ENCODE results near the gene USP14. TPM values are rescaled to one million over a fixed set of nuclear protein-coding genes. Genes with fewer than 3 reads are reported as not detected.

USP14 gene
- total RNA-seq, 1 experiment from 2014 or later: 56.1 TPM

DNA sequence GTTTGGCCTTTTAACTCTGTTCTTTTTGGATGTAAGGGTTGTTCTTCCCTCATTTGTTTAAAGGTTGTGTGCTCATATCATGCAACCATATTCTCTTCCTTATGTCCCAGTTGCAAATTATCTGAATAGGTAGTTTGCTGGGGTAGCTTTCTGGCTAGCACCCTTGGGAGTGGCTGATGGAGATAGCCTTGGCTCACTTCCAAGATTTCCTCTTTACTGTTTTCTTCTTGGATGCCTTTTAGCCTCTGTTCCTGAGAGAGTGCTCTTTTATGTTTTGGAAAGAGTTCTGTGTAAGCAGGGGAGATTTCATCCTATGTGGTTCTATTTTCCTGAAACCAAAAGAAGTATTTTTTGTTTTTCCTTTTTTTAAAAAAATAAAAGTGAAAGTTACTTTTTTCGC is 25.4 kb downstream of the USP14 start:
- RAD21 ChIA-PET (ENCODE audit: low non-redundant PET in 1 of 2, low total read pairs in 2 of 2, uncharacterized antibody in 2 of 2, unreplicated experiment in 2 of 2): no interaction called here
- POLR2A ChIA-PET: no interaction called here

GRCh38 chr18:189254-189653 is 30.9 kb downstream of the USP14 start:
- intact Hi-C loops (cut with micrococcal nuclease): no loop called here
- no TSS peak for BruUV-seq (replicated peaks)
- TF ChIP-seq CTCF (IDR thresholded peaks at IDR 0.05 in 2 of 3, conservative IDR thresholded peaks at IDR 0.05 in 1 of 3; ENCODE audit: borderline replicate concordance in 1 of 3, insufficient read depth in 1 of 3, low read depth in 2 of 3, low read length in 2 of 3) (no peak), SP1 (IDR thresholded peaks at IDR 0.05; ENCODE audit: low read depth) (no peak), ELF1 (IDR thresholded peaks at IDR 0.05; ENCODE audit: borderline replicate concordance, low read depth) (no peak), EZH2phosphoT487 (IDR thresholded peaks at IDR 0.05; ENCODE audit: borderline replicate concordance) (no peak), CBX3 (IDR thresholded peaks at IDR 0.05; ENCODE audit: low read depth) (no peak)
- TF ChIP-seq, protein P1, sequence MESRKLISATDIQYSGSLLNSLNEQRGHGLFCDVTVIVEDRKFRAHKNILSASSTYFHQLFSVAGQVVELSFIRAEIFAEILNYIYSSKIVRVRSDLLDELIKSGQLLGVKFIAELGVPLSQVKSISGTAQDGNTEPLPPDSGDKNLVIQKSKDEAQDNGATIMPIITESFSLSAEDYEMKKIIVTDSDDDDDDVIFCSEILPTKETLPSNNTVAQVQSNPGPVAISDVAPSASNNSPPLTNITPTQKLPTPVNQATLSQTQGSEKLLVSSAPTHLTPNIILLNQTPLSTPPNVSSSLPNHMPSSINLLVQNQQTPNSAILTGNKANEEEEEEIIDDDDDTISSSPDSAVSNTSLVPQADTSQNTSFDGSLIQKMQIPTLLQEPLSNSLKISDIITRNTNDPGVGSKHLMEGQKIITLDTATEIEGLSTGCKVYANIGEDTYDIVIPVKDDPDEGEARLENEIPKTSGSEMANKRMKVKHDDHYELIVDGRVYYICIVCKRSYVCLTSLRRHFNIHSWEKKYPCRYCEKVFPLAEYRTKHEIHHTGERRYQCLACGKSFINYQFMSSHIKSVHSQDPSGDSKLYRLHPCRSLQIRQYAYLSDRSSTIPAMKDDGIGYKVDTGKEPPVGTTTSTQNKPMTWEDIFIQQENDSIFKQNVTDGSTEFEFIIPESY (IDR thresholded peaks at IDR 0.05; ENCODE audit: extremely low read depth, insufficient replicate concordance, low read length): no peak

More for the DNA sequence above, 25.4 kb downstream of the USP14 start:
- Histone ChIP-seq H3K9ac (ENCODE audit: low read length) (no peak overlapping the region), H2AFZ (ENCODE audit: low read depth, low read length, poor library complexity, severe bottlenecking) (no peak overlapping the region), H3K27me3 (ENCODE audit: insufficient read depth, low read length) (no peaks in the 10 kb centered on the region), H3K4me3 (replicated peaks in 1 of 2; ENCODE audit: low read depth in 1 of 2, low read length in 2 of 2) (no peak overlapping the region), H3K4me1 (ENCODE audit: control insufficient read depth in 1 of 2, insufficient read depth in 2 of 2, low read length in 2 of 2) (no peaks in the 10 kb centered on the region), H3K79me2 (ENCODE audit: insufficient read depth, low read length) (peaks cover 73% of the 10 kb centered on the region), H3K9me3 (ENCODE audit: control insufficient read depth in 1 of 2, insufficient read depth in 1 of 2, low read depth in 1 of 2, low read length in 2 of 2) (no peaks in the 10 kb centered on the region), H4K20me1 (ENCODE audit: insufficient read depth) (no peaks in the 10 kb centered on the region), H3K9me2 (ENCODE audit: insufficient read depth) (no peaks in the 10 kb centered on the region), H3K27ac (ENCODE audit: low read depth, low read length) (no peak overlapping the region), H3K4me2 (ENCODE audit: low read length) (no peak overlapping the region), H3K36me3 (ENCODE audit: control insufficient read depth in 1 of 2, insufficient read depth in 2 of 2, low read length in 2 of 2) (peaks cover 0 to 3% of the 10 kb centered on the region in 2 experiments; a peak in 3 of 4 replicates)
- intact Hi-C loops (cut with micrococcal nuclease): no loop called here
- no peak for DNase-seq (ENCODE audit: low read depth, low spot score)
- CTCF ChIA-PET: no interaction called here
- ATAC-seq: no peak
- no peak for TF ChIP-seq CEBPB (IDR thresholded peaks at IDR 0.05; ENCODE audit: low read depth)
- TF ChIP-seq JUND (IDR thresholded peaks at IDR 0.05): no peak
- TF ChIP-seq EGR1 (IDR thresholded peaks at IDR 0.05; ENCODE audit: low read depth): no peak
- TF ChIP-seq, protein P1 (IDR thresholded peaks at IDR 0.05; ENCODE audit: extremely low read depth, insufficient replicate concordance, low read length): no peak
- TF ChIP-seq EZH2 (IDR thresholded peaks at IDR 0.05): no peak
- TF ChIP-seq, protein P2, sequence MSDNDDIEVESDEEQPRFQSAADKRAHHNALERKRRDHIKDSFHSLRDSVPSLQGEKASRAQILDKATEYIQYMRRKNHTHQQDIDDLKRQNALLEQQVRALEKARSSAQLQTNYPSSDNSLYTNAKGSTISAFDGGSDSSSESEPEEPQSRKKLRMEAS (IDR thresholded peaks at IDR 0.05): no peak
- TF ChIP-seq CBX3 (IDR thresholded peaks at IDR 0.05; ENCODE audit: low read depth): no peak
- TF ChIP-seq SIN3A (IDR thresholded peaks at IDR 0.05; ENCODE audit: low read depth): no peak
- TF ChIP-seq POLR2AphosphoS5 (IDR thresholded peaks at IDR 0.05; ENCODE audit: low read depth, low read length): no peak
- TF ChIP-seq TCF7L2 (IDR thresholded peaks at IDR 0.05; ENCODE audit: borderline replicate concordance, extremely low read depth, insufficient read depth, insufficient read length): no peak
- no TSS peak for BruUV-seq (replicated peaks)

More at GRCh38 chr18:189254-189653, 30.9 kb downstream of the USP14 start:
- H3K36me3 ChIP-seq (ENCODE audit: control insufficient read depth in 1 of 2, insufficient read depth in 2 of 2, low read length in 2 of 2): no peaks in the 10 kb centered on the region
- H3K4me1 ChIP-seq (ENCODE audit: control insufficient read depth in 1 of 2, insufficient read depth in 2 of 2, low read length in 2 of 2): no peaks in the 10 kb centered on the region
- H2AFZ ChIP-seq (ENCODE audit: low read depth, low read length, poor library complexity, severe bottlenecking): no peak overlapping the region
- H3K9me2 ChIP-seq (ENCODE audit: insufficient read depth): no peaks in the 10 kb centered on the region
- H3K4me2 ChIP-seq (ENCODE audit: low read length): no peak overlapping the region
- ChIA-PET RAD21 (ENCODE audit: low non-redundant PET in 1 of 2, low total read pairs in 2 of 2, uncharacterized antibody in 2 of 2, unreplicated experiment in 2 of 2) (no interaction called here), POLR2A (no interaction called here), CTCF (no interaction called here)
- H4K20me1 ChIP-seq (ENCODE audit: insufficient read depth): 0 out of 2 replicates have a peak, but pooled peaks cover 3% of the 10 kb centered on the region
- H3K9ac ChIP-seq (ENCODE audit: low read length): no peak overlapping the region
- no peak overlapping the region for H3K4me3 ChIP-seq (replicated peaks in 1 of 2; ENCODE audit: low read depth in 1 of 2, low read length in 2 of 2)
- no peaks in the 10 kb centered on the region for H3K27me3 ChIP-seq (ENCODE audit: insufficient read depth, low read length)
- H3K27ac ChIP-seq (ENCODE audit: low read depth, low read length): no peak overlapping the region
- H3K79me2 ChIP-seq (ENCODE audit: insufficient read depth, low read length): peaks cover 70% of the 10 kb centered on the region
- ATAC-seq: no peak
- DNase-seq (ENCODE audit: low read depth, low spot score): no peak
- no peaks in the 10 kb centered on the region for H3K9me3 ChIP-seq (ENCODE audit: control insufficient read depth in 1 of 2, insufficient read depth in 1 of 2, low read depth in 1 of 2, low read length in 2 of 2)
